Measurements from ENCODE around the gene SPATA20.

SPATA20 gene

GRCh38 chr17:50540560-50541401 lies 6.2 kb upstream of the SPATA20 start:
- no peak for DNase-seq (ENCODE audit: low spot score)

- no peak for DNase-seq (ENCODE audit: low spot score)
Measured at GRCh38 chr17:50541402-50541715, 5.6 kb upstream of the SPATA20 start.

DNA sequence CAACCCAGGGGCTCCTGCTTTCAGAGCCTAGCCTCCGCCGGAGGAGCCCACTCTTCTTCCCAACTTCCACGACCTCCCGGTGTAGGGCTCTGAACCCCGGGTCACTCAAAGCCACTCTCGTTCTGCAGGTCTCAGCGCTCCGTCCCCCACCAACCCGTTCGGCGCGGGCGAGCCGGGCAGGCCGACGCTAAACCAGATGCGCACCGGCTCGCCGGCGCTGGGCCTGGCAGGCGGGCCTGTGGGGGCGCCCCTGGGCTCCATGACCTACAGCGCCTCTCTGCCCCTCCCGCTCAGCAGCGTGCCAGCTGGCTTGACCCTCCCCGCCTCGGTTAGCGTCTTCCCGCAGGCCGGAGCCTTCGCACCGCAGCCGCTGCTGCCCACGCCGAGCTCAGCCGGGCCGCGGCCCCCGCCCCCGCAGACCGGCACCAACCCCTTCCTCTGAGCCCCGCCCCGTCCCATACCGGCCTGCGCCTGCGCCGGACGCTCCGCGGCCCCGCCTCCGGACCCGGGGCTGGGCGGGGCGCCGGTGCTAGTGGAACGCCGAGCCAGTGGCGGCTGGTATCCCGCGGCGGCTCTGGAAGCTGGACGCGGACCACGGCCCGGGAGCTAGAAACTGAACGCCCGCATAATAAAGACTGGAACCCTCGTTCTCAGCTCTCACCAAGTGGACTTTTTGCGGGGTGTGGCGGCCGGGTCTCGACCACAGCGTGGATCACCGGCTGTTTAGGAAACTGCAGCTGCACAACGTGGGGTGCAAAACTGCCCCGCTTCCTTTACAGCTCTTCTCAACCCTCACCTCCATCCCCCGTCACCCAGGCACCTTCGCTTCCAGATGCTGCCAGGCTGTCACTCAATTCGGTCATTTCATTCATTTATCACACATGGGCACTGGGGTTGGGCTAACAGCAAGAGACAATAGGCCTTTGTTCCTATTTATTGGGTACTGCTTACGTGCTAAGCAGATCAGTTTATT lies 5.0 kb upstream of the SPATA20 start:
- DNase-seq (ENCODE audit: low spot score): peak; percentile 83

GRCh38 chr17:50542795-50543774 lies 3.9 kb upstream of the SPATA20 start:
- DNase-seq (ENCODE audit: low spot score): no peak

DNA sequence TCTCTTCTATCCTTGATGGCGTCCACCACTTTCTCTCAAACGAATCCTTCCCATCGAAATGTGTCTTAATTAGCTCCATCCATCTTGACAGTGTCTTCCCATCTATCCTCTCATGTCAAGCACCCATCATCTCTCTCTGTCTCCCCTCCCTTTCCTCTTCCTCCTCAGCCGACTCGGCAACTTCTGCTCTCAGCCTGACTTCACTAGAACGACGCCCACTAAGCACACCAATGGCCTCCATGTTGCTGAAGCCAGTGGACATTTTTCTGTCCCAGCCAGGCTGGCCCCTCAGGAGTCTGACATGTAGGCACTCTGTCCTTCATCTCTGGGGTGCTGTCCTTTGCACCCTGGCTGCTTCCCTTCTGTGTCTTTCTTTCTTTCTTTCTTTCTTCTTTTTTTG lies 2.5 kb upstream of the SPATA20 start:
- no peak for DNase-seq (ENCODE audit: low spot score)

DNA sequence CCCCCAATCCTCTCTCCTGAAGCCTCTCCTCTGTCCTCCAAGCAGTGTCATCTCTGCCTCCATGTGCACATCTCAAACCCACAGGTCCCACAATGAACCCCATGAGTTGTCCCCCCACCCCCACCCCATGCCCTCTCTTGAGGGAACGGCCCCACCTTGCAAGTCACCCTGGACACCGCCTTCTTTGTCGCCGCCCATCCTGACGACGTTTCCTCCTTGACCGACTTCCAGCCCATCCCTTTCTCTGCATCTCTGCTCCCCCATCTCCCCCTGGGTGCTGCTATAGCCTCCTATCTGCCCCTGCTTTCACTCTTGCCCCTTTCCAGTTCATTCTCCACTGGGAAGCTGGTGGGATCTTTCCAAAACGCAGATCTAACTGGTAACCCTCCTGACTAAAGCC lies 1.7 kb upstream of the SPATA20 start:
- no peak for DNase-seq (ENCODE audit: low spot score)

DNA sequence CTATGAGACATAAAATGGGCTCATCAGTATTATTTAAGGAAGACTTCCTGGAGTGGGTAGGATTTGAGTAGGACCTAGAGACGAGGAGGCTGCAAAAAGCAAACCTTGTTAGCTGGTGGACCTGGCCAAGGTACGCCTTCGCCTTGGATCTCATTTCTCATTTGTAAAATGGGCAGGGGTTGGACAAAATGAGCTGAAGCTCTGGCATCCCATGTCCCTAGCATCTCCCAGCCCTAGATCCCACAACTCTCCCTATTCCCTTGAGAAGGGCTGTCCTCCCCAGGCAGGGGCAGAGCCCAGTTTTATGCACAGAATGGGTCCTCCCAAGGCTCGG lies 306 bp upstream of the SPATA20 start:
- no peak for DNase-seq (ENCODE audit: low spot score)

DNA sequence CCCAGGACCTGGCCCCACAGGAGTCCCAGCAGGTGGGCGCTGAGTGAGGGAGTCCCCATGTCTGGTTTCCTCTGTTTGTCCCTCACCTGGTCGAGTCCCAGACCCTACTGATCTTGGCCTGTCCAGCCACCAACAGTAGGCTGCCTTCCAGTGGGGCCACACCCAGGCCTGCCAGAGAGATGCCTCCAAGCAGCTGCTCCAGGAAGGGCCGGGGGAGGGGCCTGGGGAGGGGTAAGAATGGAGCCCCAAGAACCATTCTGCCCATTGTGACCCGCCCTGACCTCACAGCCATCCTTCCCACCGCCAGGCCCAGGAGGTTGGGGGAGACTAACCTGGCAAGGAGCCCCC lies 736 bp downstream of the SPATA20 start:
- no peak for DNase-seq (ENCODE audit: low spot score)

DNA sequence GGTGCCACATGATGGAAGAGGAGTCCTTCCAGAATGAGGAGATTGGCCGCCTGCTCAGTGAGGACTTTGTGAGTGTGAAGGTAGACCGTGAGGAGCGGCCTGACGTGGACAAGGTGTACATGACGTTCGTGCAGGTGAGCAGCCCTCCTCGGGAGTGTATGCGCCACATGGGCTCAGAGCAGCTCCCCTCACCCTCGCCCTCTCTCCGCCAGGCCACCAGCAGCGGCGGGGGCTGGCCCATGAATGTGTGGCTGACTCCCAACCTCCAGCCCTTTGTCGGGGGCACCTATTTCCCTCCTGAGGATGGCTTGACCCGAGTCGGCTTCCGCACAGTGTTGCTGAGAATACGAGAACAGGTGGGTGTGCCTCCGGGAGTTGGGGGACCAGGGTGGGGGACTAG lies 1.9 kb downstream of the SPATA20 start:
- DNase-seq (ENCODE audit: low spot score): no peak

DNA sequence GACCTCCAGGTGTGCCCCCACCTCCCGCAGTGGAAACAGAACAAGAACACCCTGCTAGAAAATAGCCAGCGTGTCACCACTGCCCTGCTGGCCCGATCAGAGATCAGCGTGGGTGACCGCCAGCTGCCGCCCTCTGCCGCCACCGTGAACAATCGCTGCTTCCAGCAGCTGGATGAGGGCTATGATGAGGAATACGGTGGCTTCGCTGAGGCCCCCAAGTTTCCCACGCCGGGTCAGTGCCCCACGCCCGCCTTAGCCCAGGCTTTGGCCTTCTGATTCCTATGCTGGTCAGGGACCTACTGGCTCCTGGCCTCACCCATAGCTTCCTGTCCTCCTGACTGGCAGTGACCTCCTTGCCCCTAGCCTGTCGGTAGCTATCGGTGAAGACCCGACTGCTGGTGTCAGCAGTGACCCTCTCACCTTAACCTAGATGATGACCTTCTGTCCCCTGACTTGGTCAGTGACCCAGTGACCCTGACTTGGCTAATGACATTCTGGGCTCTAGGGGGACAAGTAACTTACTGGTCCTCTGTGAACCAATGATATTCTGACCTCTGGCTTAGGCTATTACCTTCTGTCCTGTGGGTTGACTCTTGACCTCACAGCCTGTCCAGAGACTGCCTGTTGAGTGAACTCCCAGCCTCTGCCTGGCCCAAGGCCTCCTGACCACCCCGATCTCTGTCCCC lies 2.4 kb downstream of the SPATA20 start:
- DNase-seq (ENCODE audit: low spot score): no peak

DNA sequence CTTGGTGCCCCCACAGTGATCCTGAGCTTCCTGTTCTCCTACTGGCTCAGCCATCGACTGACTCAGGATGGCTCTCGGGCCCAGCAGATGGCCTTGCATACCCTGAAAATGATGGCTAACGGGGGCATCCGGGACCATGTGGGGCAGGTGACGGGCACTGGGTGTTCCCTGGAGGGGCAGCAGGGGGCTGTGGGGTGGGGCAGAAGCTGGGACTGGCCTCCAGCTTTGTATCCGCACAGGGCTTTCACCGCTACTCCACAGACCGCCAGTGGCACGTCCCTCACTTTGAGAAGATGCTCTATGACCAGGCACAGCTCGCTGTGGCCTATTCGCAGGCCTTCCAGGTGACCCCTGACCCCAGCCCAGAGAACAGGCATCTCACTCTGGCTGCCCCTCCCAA lies 3.0 kb downstream of the SPATA20 start:
- DNase-seq (ENCODE audit: low spot score): no peak

- DNase-seq (ENCODE audit: low spot score): peak; percentile 44
Measured at GRCh38 chr17:50550661-50551432, 3.9 kb downstream of the SPATA20 start.

DNA sequence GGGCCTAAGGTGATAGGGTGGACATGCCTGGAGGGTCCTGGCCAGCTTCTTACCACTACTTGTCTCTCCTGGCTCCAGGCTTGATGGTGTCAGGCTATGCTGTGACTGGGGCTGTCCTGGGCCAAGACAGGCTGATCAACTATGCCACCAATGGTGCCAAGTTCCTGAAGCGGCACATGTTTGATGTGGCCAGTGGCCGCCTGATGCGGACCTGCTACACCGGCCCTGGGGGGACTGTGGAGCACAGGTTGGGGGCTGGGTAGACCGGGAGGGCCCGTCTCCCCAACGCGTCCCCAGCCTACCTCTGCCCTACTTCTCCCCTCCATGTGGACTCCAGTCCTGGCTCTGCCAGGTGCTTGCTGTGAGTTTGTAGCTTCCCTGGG lies 4.5 kb downstream of the SPATA20 start:
- no peak for DNase-seq (ENCODE audit: low spot score)

- no peak for DNase-seq (ENCODE audit: low spot score)
Measured at GRCh38 chr17:50551884-50552283, 4.9 kb downstream of the SPATA20 start.

DNA sequence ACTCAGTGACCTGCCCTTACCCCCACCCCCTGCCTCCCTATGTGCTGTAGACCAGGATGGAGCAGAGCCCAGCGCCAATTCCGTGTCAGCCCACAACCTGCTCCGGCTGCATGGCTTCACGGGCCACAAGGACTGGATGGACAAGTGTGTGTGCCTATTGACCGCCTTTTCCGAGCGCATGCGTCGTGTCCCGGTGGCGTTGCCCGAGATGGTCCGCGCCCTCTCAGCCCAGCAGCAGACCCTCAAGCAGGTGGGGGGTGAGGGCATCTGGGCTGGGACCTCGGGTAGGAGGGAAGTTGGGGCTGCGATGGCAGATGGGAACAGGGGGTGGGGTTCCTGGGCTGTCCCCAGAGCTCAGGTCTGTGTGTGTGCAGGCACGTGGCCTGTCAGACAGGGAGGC lies 7.2 kb downstream of the SPATA20 start:
- no peak for DNase-seq (ENCODE audit: low spot score)

DNA sequence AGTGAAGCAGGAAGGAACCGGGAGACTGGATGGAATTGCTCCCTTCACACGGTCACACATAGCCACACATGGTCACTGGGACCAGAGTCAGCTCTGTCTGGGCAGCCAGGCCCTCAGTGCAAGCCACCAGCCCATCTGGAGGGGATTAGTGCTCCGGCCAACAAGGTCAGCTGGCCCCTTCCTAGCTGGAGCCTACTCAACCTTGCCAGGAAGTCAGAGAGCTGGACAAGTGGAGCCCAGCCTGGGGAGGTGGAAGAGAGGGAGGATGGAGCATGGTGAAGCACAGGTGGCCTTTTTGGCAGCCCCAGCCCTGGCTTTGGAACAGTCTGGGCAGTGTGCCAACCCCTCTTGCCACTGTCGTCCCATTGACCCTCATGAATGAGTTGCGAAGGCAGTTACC lies 9.8 kb downstream of the SPATA20 start:
- no peak for DNase-seq (ENCODE audit: low spot score)

- DNase-seq (ENCODE audit: low spot score): no peak
Measured at GRCh38 chr17:50557630-50558029, 10.7 kb downstream of the SPATA20 start.

GRCh38 chr17:50558091-50558490 lies 11.1 kb downstream of the SPATA20 start:
- DNase-seq (ENCODE audit: low spot score): no peak

- DNase-seq (ENCODE audit: low spot score): no peak
Measured at GRCh38 chr17:50558581-50558940, 11.6 kb downstream of the SPATA20 start.

DNA sequence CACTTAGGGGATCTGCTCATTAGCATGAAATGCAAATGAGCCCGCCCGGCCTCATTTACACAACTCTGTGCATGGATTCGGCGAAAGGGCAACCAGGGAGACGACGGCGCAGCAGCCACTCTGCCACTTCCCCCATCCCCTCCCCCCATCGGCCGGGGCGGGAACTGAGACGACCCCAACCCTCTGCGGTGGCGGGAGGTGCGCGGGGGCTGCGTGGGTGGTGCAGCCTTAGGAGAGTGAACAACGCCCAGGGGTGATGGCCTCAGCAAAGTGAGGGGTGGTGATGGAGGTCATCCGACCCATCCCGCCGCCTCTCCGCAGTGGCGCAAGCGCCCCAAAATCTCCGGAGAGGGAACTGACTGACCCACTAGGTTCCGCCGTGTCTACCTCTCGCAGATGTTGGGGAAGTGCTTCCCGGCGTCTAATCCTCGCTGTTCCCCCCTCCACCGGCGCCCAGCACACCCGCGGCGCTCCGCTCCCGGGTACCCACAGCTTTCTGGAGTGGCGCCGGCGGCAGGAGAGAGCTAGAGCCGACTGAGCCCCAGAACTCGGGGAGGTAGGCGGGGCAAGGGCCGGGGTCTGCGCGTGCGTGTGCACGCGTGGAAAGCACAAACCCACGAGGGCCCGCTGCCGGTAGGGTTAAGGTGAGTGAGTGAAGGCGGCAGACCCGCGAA lies 12.1 kb downstream of the SPATA20 start:
- no peak for DNase-seq (ENCODE audit: low spot score)
